OCI-LY7 (cell line): Measurements from ENCODE around the gene ITSN2. TPM values are rescaled to one million over a fixed set of nuclear protein-coding genes. Genes with fewer than 3 reads are reported as not detected.

ENCODE experiments used
- BruUV-seq: library from RNA; stranded (reverse); fragments of 400-500 nt; replicated peaks from 2 replicates; lab custom pipeline; 2021; lab: Mats Ljungman, UMichigan
- CTCF ChIA-PET: fragments of 300-600 bp; sonication (Branson Sonifier 250); formaldehyde crosslinking; loops from one replicate; lab custom pipeline; 2022; ENCODE audit warnings: antibody characterized with exemption; ENCODE audit not compliant: unreplicated experiment; lab: Charles Lee
- POLR2A ChIA-PET: fragments of 300-600 bp; sonication (Branson Sonifier 250); formaldehyde crosslinking; loops from one replicate; lab custom pipeline; 2022; ENCODE audit warnings: antibody characterized with exemption; lab: Charles Lee
- DNase-seq: peaks from one replicate; pipeline ENCODE4 v3.0.0-alpha.2; 2015; ENCODE audit warnings: low spot score
- H2AFZ ChIP-seq: fragments of 200-600 bp; sonication (generic), shearing (Covaris generic); 2 replicates; pipeline ENCODE4 v1.6.1; 2014; ENCODE audit warnings: mild to moderate bottlenecking, antibody characterized with exemption, low read length, moderate library complexity
- H3K27ac ChIP-seq: fragments of 200-600 bp; sonication (generic); 2 replicates; pipeline ENCODE4 v1.5.1; 2014; ENCODE audit warnings: mixed run types, low read depth, mild to moderate bottlenecking, moderate library complexity, low read length, inconsistent platforms; ENCODE audit not compliant: poor library complexity, severe bottlenecking
- H3K36me3 ChIP-seq: fragments of 200-600 bp; sonication (generic); 2 replicates; pipeline ENCODE4 v1.6.1; 2014; ENCODE audit warnings: mild to moderate bottlenecking, antibody characterized with exemption, low read length, moderate library complexity, mixed read lengths; ENCODE audit not compliant: insufficient read depth
- H3K4me1 ChIP-seq: fragments of 200-600 bp; sonication (generic); 2 replicates; pipeline ENCODE4 v1.5.1; 2014; ENCODE audit warnings: mild to moderate bottlenecking, low read length; ENCODE audit not compliant: insufficient read depth, poor library complexity, severe bottlenecking
- H3K4me2 ChIP-seq: fragments of 200-600 bp; sonication (generic); 2 replicates; pipeline ENCODE4 v1.6.1; 2014; ENCODE audit warnings: mild to moderate bottlenecking, low read length
- H3K4me3 ChIP-seq: fragments of 200-600 bp; sonication (generic); 2 replicates; pipeline ENCODE4 v1.5.1; 2014; ENCODE audit warnings: mild to moderate bottlenecking, low read depth, low read length; ENCODE audit not compliant: poor library complexity, severe bottlenecking
- H3K79me2 ChIP-seq: fragments of 200-600 bp; sonication (generic); 2 replicates; pipeline ENCODE4 v1.6.1; 2016; ENCODE audit warnings: low read depth, mild to moderate bottlenecking, low read length, moderate library complexity, mixed read lengths; ENCODE audit not compliant: insufficient read depth
- H3K9me2 ChIP-seq: fragments of 200-600 bp; sonication (generic); 2 replicates; pipeline ENCODE4 v1.6.1; 2016; ENCODE audit warnings: mild to moderate bottlenecking, low read length, mixed read lengths; ENCODE audit not compliant: insufficient read depth
- H3K9me3 ChIP-seq: fragments of 200-600 bp; sonication (generic); 2 replicates; pipeline ENCODE4 v1.6.1; 2014; ENCODE audit warnings: mild to moderate bottlenecking, mixed run types, low read length, mixed read lengths
- H4K20me1 ChIP-seq: fragments of 200-600 bp; sonication (generic); 2 replicates; pipeline ENCODE4 v1.6.1; 2014; ENCODE audit warnings: mild to moderate bottlenecking, antibody characterized with exemption, low read length, moderate library complexity, mixed read lengths; ENCODE audit not compliant: insufficient read depth
- CTCF ChIP-seq: fragments of 200-600 bp; sonication (generic); conservative IDR thresholded peaks from 2 replicates; pipeline ENCODE4 v1.5.1; 2014; ENCODE audit warnings: mild to moderate bottlenecking, antibody characterized with exemption, low read length, moderate library complexity, mixed read lengths
- EZH2phosphoT487 ChIP-seq: fragments of 200-600 bp; sonication (generic); IDR thresholded peaks from 2 replicates; pipeline ENCODE4 v1.6.1; 2018; ENCODE audit warnings: low read depth, borderline replicate concordance, mild to moderate bottlenecking, mixed run types, antibody characterized with exemption, low read length, moderate library complexity, mixed read lengths
- intact Hi-C: fragments of 100-400 bp; cut with micrococcal nuclease; formaldehyde crosslinking; loops from one replicate; pipeline ENCODE4 v1.10.0; 2022; ENCODE audit not compliant: unreplicated experiment
- total RNA-seq, 2 experiments: library from RNA; depleted of rRNA in 1 of 2; stranded (reverse); fragments of >200 nt in 1 of 2; shearing (Covaris generic) in 1 of 2; gene quantifications; 2 replicates each; pipeline ENCODE4 v1.2.3, GENCODE V29; 2014 to 2022

The ITSN2 gene
- total RNA-seq, 2 experiments from 2014 or later: 25.4 to 65.7 TPM

GRCh38 chr2:24203787-24204150, 156.6 kb downstream of the ITSN2 start:
- no peaks in the 10 kb centered on the region for H3K79me2 ChIP-seq
- ChIA-PET POLR2A (interaction anchor here (1.3 kb wide), 1 partner anchor 9 kb away, joined by 3 read pairs; no protein-coding TSS in a partner anchor), CTCF (no interaction called here)
- DNase-seq: no peak
- H3K9me3 ChIP-seq: no peaks in the 10 kb centered on the region
- no TSS peak for BruUV-seq
- H4K20me1 ChIP-seq: no peaks in the 10 kb centered on the region
- no peaks in the 10 kb centered on the region for H3K9me2 ChIP-seq
- H2AFZ ChIP-seq: no peak overlapping the region
- no peak overlapping the region for H3K27ac ChIP-seq
- intact Hi-C loops: no loop called here
- no peak overlapping the region for H3K4me2 ChIP-seq
- H3K4me3 ChIP-seq: no peak overlapping the region
- peaks cover 12% of the 10 kb centered on the region for H3K4me1 ChIP-seq
- TF ChIP-seq EZH2phosphoT487: no peak
- TF ChIP-seq CTCF: no peak
- peaks cover 16% of the 10 kb centered on the region for H3K36me3 ChIP-seq

GRCh38 chr2:24203029-24203786, 157.1 kb downstream of the ITSN2 start:
- POLR2A ChIA-PET: interaction anchor here (1.3 kb wide), 1 partner anchor 10 kb away, joined by 3 read pairs; no protein-coding TSS in a partner anchor
- Histone ChIP-seq H3K4me3 (no peak overlapping the region), H2AFZ (no peak overlapping the region), H3K4me1 (peaks cover 12% of the 10 kb centered on the region), H3K9me3 (no peaks in the 10 kb centered on the region), H3K27ac (no peak overlapping the region), H3K79me2 (no peaks in the 10 kb centered on the region), H3K36me3 (peaks cover 16% of the 10 kb centered on the region), H4K20me1 (no peaks in the 10 kb centered on the region), H3K9me2 (no peaks in the 10 kb centered on the region), H3K4me2 (no peak overlapping the region)
- DNase-seq: no peak
- BruUV-seq: TSS peak; percentile 74
- intact Hi-C loops: no loop called here
- CTCF ChIA-PET: no interaction called here
- TF ChIP-seq CTCF: no peak
- TF ChIP-seq EZH2phosphoT487: no peak

GRCh38 chr2:24200799-24201198, 159.5 kb downstream of the ITSN2 start:
- Histone ChIP-seq H2AFZ (no peak overlapping the region), H3K27ac (no peak overlapping the region), H3K4me3 (no peak overlapping the region), H3K36me3 (peaks cover 16% of the 10 kb centered on the region), H3K9me3 (no peaks in the 10 kb centered on the region), H3K9me2 (no peaks in the 10 kb centered on the region), H3K79me2 (no peaks in the 10 kb centered on the region), H4K20me1 (no peaks in the 10 kb centered on the region), H3K4me1 (peaks cover 12% of the 10 kb centered on the region), H3K4me2 (no peak overlapping the region)
- POLR2A ChIA-PET: no interaction called here
- CTCF ChIA-PET: no interaction called here
- intact Hi-C loops: no loop called here
- no TSS peak for BruUV-seq
- TF ChIP-seq CTCF: no peak
- no peak for TF ChIP-seq EZH2phosphoT487
- no peak for DNase-seq
